HG03521 (cell line): ENCODE measurements around the gene AGBL2.
"Not testable (repeated sequence)": the region's sequence is repeated elsewhere in the genome, so short reads cannot be mapped to it uniquely, and the experiment has no call there.

Source experiments
- ATAC-seq: cut with Tn5 transposase; IDR thresholded peaks from one replicate; pipeline ENCODE4 v1.9.1; 2021; ENCODE audit warnings: mild to moderate bottlenecking, moderate library complexity; ENCODE audit not compliant: unreplicated experiment

Gene AGBL2

DNA sequence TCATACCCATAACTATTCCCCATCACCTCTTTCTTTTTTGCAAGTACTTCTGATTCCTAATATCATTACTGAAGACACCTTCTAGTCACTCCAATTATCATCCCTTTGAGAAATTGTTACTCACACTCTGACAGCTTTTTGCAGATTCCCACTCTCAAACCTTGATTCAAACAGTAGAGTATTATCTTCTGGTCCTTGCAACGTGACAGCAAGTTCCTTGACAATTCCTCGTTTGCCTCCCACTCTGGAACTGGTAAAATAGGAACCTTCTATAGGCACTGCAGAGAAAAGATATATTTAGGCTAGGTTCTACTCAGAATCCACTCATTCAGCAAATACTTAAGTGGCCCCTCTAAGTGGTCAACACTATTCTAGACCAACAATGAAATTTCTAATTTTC is 23.2 kb downstream of the AGBL2 start:
- no peak for ATAC-seq

DNA sequence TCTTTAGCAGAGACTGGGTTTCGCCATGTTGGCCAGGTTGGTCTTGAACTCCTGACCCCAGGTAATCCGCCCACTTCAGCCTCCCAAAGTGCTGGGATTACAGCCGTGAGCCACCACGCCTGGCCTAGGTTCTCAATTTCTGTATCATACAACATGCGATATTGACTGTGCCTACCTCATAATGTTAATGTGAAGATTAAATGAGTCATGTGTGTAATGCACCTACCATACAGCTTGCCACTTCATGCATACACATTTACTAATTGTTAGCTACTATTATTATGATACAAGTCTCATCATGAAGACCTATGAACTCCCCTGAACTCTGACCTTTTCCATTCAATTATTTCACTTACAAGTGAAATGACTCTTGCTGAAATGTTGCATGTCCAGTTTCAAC is 25.7 kb downstream of the AGBL2 start:
- ATAC-seq = no peak

DNA sequence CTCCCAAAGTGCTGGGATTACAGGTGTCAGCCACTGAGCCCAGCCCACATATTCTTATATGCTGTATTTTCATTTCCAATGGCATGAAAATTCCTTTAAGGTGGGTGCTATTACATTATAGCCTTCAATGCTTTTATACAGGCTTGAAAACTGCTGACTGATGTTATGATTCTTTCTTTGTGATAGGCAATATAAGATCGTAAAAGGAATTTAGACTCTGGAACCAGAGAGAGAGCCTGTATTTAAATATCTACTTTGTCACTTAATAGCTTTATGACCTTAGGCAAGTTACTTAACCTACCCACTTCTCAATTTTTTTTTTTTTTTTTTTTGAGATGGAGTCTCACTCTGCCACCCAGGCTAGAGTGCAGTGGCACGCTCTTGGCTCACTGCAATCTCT is 26.2 kb downstream of the AGBL2 start:
- ATAC-seq = no peak

DNA sequence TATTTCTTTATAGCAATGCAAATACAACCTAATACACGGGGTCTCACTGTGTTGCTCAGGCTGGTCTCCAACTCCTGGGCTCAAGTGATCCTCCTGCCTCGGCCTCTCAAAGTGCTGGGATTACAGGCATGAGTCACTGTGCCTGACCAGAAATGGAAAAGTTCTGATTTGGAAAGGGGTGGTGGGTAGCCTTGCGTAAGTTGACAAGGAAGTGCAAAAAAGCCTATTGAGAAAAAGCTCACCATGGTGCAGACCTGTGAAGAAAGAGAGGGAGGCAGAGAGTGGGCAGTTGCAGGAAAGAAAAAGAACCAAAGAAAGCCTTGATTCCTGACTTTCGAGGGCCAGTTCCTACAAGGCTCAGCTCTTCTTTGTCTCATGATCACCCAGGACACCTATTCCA is 27.1 kb downstream of the AGBL2 start:
- no peak for ATAC-seq

DNA sequence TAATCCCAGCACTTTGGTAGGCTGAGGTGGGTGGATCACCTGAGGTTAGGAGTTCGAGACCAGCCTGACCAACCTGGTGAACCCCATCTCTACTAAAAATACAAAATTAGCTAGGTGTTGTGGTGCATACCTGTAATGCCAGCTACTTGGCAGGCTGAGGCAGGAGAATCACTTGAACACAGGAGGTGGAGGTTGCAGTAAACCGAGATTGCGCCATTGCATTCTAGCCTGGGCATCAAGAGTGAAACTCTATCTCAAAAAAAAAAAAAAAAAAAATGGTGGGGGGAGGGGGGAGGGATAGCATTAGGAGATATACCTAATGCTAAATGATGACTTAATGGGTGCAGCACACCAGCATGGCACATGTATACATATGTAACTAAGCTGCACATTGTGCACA is 28.5 kb downstream of the AGBL2 start:
- not testable (repeated sequence) for ATAC-seq

DNA sequence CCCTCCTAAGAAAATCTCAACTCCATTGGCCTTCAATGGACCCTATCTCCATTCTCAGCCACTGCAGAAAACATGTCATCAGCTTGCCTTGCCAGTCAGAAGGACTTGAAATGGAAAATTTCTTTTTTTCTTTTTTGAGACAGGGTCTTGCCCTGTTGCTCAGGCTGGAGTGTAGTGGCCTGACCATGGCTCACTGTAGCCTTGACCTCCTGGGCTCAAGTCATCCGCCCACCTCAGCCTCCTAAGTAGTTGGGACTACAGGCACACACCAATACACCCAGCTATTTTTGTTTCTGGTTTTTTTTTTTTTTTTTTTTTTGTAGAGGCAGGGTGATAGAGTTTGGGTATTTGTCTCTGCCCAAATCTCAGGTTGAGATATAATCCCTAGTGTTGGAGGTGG is 29.0 kb downstream of the AGBL2 start:
- no peak for ATAC-seq

DNA sequence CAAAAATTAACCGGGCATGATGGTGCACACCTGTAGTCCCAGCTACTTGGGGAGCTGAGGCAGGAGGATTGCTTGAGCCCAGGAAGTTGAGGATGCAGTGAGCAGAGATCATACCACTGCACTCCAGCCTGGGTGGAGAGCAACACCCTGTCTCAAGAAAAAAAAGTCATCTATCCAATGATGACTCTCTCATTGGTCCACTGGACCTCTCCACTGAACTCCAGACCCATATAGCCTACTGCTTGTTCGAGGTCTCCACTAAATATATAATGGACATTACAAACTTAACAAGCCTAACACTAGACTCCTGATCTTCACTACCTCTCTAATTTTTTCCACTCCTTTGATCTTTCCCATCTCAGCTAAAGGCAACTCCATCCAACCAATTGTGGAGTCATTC is 39.3 kb downstream of the AGBL2 start:
- ATAC-seq = no peak

DNA sequence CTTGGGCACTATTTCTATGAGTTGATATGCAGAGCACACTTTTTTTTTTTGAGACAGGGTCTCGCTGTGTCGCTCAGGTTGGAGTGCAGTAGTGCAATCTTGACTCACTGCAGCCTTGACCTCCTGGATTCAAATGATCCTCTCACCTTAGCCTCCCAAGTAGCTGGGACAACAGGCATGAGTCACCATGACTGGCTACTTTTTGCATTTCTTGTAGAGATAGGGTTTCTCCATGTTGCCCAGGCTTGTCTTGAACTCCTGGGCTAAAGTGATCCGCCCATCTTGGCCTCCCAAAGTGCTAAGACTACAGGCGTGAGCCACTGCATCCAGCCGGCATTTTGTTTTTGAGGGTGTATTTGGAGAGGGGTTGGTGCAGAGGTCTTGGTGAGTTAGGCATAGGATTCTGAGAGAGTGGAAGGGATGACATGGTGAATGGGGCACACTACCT is 42.9 kb downstream of the AGBL2 start:
- ATAC-seq = no peak

DNA sequence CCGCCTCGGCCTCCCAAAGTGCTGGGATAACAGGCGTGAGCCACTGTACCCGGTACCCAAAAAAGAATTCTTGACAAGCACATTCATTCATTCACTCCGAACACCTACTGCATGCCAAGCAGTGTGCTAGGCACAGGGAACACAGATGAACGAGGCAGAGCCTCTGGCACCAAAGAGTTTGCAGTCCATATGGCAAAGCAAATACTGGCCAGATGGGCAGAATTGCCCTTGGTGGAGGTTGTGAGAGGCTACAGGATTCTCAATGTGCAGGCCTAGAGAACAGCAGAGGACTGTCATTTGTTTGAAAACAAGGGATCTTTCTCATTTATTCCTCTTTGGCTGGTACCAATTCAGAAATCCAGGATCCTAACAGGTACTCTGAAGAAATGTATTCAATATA is 45.3 kb downstream of the AGBL2 start:
- ATAC-seq = no peak

DNA sequence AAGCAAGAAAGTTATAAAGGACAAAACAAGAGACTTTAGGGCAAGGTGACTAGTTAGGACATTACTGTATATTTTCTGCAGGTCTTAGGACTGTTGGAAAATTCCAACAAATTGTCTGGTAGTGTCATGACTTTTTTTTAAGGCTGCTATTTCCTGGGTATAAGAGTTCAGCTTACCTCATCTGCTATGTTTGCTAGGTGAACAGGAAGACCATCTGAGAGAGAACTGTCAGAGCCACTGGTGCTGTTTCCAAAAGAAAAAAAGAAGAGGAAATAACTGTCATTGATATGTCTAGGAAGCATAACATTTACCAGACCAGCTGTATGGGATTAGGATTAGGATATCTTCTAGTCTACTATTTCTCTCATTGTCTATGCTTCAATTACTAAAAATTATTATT is 46.5 kb downstream of the AGBL2 start:
- no peak for ATAC-seq

DNA sequence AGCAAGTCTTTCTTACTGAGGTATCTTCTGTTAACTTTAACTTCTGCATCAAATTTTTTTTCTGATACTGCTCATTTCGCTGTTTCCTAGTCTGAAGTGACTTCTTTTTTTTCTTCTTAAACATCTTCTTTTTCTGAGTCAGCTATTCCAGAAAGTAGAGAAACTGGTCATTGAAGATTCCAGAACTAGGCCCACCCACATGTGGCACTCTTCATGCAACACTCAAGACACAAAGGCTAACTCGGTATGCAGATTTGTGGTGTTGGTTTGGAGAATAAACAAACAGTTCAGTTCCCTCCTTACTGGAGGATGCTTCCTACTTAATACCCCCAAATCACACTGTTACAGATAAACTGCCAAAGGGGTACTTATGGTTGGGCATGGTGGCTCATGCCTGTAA is 47.6 kb downstream of the AGBL2 start:
- no peak for ATAC-seq

DNA sequence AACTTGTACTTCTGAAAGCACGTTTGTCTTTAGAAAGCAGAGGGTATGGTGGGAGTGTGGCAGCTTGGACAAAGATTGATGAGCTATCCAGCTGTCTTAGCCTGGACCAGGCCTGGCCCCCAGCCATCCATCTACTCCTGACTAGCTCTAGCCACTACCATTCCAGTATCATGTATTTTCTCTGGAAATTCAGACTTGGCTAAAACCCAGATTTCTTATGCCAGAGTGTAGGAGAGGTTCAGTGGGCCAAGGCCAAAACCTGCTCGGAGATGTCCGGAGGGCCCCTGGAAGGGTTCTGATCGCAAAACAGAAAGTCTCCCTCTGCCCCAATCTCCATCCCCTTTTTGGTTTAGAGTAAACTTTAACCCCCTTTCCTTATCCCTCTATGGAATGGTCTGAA is 48.0 kb downstream of the AGBL2 start:
- ATAC-seq = no peak

DNA sequence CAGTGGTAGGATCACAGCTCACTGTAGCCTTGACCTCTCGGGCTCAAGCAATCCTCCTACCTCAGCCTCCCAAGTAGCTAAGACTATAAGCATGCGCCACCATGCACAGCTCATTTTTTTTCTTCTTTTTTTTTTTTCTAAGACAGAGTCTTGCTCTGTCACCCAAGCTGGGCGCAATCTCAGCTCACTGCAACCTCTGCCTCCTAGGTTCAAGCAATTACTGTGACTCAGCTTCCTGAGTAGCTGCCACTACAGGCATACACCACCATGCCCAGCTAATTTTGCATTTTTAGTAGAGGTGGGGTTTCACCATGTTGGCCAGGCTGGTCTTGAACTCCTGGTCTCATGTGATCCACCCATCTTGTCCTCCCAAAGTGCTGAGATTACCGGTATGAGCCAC is 50.2 kb downstream of the AGBL2 start:
- ATAC-seq = not testable (repeated sequence)

DNA sequence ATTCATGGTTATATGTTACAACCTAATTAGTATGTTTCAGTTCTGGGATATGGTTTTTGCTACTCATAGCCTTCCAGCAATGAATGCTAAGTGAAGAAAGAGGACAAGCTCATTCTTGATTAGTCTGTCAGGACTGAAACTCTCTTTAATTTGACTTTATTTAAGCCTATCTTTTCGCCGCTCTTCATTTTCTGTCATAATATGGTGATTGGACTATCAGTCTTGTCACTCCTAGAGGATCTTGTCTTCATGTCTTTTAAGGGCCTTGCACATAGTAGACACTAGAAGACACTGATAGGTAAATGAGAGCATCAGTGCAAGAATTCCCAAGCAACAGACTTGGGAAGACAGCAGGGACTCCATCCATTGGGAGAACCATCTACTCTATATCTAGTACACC is 53.9 kb downstream of the AGBL2 start:
- no peak for ATAC-seq

DNA sequence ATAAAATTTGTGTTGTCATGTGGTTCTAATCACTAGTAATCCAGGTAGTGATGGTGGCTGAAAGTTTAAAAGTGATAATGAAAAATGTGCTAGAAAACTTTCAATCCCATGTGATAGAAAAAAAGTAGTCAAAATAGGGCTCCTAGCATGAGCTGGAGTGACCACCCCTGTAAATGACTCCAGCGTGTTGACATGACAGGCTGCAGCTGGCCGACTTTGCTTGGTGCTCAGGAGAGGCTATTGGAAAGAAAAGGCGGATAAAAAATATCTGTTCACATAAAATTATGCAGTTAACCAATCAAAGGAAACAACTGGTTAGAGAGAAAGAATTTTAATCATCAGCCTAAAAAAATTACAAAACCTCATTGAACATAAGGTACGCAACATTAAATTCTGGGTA is 55.9 kb downstream of the AGBL2 start:
- no peak for ATAC-seq

DNA sequence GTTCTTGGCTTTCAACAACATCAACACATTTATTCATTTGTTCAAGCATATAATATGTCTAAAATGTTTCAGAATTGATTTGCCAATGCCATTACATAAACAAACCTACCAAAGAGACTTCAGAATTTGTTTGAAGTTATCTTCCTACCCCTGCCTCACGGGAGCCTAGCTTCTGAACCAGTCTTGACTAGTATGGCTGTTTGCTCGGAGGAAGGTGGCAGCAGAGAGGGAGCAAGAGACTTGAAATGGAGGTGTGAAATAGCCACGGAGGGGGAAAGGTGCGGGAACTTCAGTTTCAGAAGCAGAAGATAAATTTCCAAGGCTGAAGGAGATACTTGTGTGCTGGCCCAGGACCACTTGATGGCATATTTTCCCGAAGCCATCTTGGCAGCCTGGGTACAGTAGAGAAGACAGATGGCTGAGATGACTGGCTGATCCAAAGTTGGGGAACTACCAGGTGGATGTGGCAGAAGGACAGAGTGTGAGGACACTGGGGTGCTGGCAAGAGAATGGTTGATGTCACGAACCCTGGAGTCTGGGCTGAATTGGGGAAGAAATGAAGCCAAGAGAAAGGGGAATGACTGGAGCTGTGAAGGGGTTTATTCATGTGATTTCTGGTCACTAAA is 58.8 kb downstream of the AGBL2 start:
- no peak for ATAC-seq

DNA sequence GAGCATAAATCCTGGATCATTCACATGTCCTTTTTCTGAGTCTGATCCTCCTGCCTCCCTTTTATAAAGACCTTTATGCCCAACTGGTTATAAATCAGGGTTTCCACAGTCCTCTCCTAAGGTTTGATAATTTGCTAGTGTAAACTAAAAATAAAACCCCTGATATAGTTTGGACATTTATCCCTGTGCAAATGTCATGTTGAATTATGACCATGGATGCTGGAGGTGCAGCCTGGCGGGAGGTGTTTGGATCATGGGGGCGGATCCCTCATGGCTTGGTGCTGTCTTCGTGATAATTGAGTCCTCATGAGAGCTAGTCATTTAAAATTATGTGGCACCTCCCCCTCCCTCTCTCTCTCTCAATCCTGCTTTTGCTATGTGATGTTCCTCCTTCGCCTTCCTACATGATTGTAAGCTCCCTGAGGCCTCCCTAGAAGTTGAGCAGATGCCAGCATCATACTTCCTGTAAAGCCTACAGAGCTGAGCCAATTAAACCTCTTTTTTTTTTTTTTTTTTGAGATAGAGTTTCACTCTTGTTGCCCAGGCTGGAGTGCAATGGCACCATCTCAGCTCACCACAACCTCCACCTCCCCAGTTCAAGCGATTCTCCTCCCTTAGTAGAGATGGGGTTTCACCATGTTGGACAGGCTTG is 63.2 kb downstream of the AGBL2 start:
- no peak for ATAC-seq

DNA sequence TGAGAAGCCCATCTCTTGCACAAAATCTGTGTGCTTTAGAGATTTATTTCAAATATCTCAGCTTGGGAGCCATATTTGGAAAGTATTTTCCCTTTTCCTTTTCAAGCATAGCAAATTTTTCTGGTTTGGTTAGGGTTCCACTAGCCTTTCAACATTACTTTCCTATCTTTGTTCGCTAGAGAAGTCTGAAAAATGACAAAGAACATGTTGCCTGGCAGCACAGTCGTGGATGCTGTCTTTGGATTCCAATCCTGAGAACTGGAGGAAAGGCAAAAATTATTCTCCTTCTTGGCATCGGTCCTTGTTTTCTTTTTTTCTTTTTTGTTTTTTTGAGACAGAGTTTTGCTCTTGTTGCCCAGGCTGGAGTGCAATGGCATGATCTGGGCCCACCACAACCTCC is 65.9 kb downstream of the AGBL2 start:
- ATAC-seq = no peak

DNA sequence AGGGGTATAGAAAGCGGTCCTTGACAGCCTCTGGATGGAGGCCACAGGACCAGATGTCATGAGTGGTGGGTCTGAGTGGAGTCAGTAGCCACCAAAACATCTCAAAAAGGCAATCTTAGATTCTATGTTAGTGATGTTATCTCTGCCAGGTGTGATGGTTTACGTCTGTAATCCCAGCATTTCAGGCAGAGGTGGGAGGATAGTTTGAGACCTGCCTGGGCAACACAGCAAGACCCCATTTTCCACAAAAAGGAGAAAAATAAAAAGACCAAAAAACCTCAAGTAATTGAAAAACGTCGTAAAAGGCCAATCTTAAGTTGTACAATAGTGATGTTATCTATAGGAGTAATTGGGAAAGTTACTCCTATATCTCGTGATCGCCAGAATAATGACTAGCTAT is 69.2 kb downstream of the AGBL2 start:
- no peak for ATAC-seq

DNA sequence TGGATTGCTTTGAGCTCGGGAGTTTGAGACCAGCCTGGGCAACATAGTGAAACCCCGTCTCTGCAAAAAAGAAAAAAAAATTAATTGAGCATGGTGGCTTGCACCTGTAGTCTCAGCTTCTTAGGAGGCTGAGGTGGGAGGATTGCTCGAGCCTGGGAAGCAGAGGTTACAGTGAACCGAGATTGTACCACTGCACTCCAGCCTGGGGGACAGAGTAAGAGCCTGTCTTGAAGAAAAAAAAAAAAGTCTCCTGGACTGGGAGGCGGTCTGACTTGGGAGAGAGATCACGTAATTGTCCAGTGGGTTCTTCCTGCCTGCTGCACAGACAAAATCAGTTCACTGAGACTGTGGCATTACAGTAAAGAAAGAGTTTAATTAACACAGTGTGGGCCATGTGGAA is 69.7 kb downstream of the AGBL2 start:
- ATAC-seq = no peak

DNA sequence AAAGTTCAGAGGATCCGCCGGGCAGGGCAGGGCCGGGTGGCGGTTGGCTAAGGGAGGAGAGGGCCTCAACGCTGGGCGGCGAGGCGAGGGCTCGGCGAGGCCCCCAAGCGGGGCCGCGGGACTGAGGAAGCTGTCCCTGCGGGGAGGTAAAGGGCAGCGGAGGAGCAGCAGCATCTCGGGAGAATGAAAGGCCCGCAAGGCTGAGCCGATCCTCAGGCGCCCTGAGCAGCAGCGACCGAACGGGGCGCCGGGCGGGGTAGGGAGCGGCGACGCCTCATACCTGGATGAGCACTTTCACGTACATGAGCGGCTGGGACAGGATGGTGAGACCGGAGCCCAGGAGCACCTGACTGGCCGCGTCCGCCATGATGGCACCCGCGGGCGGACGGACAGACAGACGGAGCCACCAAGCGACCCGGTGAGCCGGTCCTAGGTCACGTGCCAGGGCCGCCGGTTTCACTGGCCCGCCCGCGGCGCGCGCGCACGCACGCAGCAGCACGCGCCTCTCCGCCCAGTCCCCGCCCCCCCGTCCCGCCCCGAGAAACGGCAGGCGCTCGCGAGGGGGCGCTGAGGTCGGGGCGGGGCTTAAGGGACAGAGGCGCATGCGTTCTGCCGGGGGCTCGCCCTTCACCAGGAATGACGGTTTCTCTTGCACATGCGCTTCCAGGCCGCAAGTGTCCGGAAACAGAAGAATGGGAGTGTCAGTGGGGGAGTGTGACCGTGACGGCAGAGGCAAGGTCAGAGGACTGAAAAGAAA is 72.9 kb downstream of the AGBL2 start, which contains the start of gene MTCH2:
Gene MTCH2 (minus strand): TSS at position 461 of the 757 bp plus-strand sequence. CDS start 94 bp downstream, at position 367.
- ATAC-seq = peak; percentile 93

DNA sequence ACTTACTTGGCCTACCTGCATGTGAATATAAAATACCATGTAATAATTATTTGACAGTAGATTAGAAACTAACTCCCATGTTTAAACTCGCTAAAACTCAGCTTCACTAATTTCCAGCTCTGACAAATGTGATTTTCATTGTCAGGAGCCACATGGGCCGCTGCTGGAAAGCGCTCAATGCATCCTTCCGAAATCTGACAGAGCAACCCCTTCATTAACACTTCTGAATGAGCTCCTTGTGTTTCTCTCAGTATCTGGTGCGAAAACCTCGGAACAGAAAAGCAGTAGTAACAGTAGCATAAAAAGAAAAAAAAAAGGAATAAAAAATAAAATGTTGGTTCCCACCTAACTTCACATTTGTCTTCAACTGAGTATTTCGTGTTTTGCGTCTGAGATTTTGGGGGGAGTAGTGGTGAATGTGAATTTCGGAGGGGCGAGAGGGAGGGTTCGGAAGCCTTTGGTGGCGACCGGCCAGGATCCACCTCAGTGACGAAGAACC is 73.5 kb downstream of the AGBL2 start:
- ATAC-seq = no peak
